Activated CD4-positive, CD25-positive, alpha-beta regulatory T cell treated with anti-CD3 and anti-CD28 coated beads, Interleukin-2, amount 50 U/mL, for 24 hours (primary cell): ENCODE data around the gene NUP98.
"Not testable (repeated sequence)": the region's sequence is repeated elsewhere in the genome, so short reads cannot be mapped to it uniquely, and the experiment has no call there.

Experiments used
- ATAC-seq, 2 donors: fragments of 150-1000 bp; cut with Tn5 transposase; one replicate each; pipeline ENCODE4 v1.10.0; 2021; ENCODE audit warnings: mild to moderate bottlenecking in 1 of 2, moderate library complexity in 1 of 2

NUP98 gene

DNA sequence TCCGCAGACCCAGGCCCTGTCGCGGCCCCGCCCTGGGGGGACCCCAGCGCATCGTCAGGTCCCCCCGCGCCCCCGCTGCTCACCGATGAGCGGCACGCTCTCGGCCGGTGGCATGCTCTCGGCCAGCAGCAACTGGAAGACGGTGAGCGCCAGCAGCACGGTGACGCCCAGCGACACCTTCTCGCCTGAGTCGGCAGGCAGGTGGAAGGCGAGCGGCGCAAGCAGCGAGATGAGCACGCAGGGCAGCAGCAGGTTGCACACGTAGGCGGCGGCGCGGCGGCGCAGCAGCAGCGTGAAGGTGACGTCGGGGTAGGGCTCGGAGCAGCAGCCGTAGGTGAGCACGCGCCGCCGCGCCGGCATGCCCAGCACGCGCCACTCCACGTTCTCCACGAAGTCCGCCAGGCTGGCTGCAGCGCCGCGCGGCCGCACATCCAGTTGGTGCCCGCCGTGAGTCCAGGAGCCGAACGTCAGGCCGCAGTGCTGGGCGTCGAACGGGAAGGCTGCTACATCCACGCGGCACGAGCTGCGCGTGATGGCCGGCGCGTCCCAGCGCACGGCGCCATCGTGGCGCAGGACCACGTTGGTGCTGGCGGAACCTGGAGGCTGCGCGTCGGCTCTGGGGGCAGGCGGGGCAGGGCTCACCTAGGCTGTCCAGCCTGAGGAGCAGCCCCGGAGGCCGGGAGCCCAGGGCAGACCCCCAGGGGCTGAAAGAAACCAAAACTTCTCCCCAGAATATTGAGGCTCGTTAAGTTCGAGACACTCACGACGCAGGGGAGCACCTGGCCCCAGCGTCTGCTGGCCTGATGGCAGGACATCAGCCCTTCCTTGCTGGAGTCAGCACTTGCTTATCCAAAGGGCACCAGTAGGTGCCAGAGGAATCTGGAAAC is 130.0 kb downstream of the NUP98 start:
- ATAC-seq: no peak

DNA sequence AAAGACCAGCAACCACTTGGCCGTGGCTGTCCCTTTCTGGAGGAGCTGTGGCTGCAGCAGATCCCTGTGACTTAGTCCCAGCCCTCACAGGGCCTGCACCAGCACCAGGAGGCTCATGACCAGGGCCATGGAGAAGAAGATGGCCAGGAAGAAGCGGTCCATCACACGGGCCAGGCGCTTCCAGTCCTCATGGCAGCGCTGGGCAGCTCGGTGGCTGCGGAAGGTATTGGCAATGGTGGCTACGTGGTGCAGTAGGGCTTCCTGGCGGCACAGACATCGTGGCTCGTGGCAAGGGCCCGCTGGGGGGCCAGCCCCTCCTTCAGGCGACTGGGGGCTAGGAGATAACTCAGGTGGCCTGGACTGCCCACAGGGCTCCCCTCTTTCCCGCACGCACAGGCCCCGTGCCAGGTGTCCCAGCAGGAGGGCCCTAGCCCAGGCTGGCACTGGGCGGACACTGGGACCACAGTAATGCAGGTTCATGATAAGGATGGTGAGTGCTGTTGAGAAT is 131.3 kb downstream of the NUP98 start:
- no peak for ATAC-seq

GRCh38 chr11:3665336-3666022 is 131.9 kb downstream of the NUP98 start:
- no peak for ATAC-seq

GRCh38 chr11:3664032-3664630 is 133.2 kb downstream of the NUP98 start:
- no peak for ATAC-seq

DNA sequence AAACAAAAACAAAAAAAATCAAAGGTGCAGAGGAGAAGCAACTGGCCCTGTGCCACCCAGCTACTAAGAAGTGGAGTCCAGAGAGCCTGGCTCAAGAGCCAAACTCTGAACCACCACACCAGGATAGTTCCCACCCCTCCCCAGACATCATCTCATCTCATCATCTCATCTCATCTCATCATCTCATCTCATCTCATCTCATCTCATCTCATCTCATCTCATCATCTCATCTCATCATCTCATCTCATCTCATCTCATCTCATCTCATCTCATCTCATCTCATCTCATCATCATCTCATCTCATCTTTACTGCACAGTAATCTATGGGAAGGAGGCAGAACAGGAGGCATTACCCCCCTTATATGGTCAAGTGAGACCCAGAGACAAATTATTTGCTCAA is 134.5 kb downstream of the NUP98 start:
- ATAC-seq: no peak

DNA sequence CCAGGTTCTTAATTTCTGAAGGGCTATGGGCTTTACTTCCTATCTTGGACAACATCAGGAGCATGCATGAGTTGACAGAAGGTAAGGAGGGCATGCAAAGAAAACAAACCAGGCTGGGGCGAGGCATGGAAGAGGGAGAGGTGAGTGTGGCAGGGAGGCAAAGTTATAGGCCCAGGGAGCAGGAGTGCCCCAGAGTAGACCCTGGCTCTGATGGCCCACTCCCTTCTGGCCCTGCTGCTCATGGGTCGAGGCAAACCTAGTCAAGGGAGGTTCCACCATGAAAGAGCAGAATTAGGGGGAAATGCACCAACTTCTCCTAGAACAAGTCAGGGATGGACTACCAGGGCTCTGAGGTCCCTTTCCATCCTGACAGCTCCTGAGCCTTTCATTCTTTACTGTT is 136.4 kb downstream of the NUP98 start:
- ATAC-seq: no peak

- no peak for ATAC-seq
Measured at GRCh38 chr11:3659595-3660515, 137.5 kb downstream of the NUP98 start.

DNA sequence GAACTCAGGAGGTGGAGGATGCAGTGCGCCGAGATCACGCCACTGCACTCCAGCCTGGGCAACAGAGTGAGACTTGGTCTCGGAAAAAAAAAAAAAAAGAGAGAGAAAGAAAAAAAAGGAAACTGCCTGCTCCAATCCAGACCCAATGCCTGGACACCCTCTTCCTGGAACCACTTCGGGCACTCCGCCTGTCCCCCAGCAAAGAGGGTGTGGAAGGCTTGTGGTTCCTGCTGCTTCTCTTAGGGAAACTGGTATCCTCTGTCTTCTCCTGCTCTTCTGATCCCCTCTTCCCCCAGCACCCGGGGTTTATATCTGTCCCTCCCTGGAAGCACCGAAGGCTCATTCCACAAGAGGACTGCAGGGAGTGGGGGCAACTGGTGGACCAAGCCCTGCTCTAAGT is 139.1 kb downstream of the NUP98 start:
- no peak for ATAC-seq

- ATAC-seq: not testable (repeated sequence)
Measured at GRCh38 chr11:3657331-3657730, 140.0 kb downstream of the NUP98 start.

DNA sequence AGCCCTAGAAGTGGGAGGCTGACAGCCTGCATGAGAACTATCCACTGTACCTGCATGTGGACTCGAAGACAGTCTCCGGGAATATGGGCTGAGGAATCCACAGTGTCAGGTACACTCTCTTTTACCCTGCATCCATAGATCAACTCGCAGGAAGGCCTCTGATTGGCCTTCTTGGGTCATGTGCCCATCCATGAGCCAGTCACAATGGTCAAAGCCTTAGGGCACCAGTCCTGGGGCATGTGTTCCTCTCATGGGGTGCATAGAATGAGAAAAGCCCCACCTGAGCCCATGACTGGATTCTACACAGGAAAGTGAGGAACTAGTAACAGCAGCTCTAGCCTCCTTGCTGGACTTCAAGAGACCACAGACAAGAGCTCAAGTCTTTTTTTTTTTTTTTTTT is 141.8 kb downstream of the NUP98 start:
- ATAC-seq: no peak

DNA sequence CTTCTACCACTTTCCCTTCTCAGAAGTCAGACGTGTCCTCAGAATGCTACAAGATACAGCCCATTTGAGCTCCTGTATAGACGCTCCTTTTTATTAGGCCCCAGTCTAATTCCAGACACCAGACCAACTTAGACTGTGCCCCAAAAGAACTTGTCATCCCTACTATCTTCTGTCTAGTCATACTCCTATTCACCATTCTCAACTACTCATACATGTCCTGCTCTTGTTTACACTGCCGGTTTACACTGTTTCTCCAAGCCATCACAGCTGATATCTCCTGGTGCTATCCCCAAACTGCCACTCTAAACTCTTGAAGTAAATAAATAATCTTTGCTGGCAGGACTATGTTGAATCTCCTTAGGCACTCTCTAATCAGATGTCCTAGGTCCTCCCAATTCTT is 144.8 kb downstream of the NUP98 start:
- not testable (repeated sequence) for ATAC-seq

DNA sequence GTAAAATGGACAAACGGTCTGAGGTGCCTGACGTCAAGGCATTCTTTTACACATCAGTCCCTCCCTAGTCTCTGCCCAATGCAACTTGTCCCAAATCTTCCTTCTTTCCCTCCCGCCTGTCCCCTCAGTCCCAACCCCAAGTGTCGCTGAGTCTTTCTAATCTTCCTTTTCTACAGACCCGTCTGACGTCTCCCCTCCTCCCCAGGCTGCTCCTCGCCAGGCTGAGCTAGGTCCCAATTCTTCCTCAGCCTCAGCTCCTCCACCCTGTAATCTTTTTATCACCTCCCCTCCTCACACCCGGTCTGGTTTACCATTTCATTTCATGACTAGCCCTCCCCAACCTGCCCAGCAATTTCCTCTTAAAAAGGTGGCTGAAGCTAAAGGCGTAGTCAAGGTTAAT is 148.0 kb downstream of the NUP98 start:
- not testable (repeated sequence) for ATAC-seq

GRCh38 chr11:3648843-3649242 is 148.5 kb downstream of the NUP98 start:
- ATAC-seq: not testable (repeated sequence)

- ATAC-seq: no peak
Measured at GRCh38 chr11:3645552-3645951, 151.8 kb downstream of the NUP98 start.

DNA sequence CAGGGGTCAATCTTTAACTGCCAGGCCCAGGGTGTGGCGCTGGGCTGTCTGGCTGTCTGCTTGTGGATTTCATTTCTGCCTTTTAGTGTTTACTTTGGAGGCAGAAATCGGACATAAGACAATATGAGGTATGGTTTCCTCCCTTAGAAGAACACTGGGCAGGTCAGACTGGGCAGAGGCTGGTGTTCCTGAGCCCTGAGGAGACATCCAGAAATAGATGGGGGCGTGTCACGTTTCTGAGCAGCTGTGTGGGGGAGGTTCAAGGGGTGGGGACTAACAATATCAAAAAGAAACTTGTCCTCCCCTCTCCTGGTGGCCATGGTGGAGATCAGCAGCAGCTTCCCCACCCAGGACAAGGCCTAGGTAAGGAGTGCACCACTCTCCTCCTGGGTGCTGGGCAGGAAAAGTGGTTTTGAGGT is 152.5 kb downstream of the NUP98 start, which contains the start of gene ART1:
ART1 (plus strand) TSS at position 312 of the 419 bp plus-strand sequence. CDS start 14,086 bp downstream, outside the sequence.
- ATAC-seq: no peak

DNA sequence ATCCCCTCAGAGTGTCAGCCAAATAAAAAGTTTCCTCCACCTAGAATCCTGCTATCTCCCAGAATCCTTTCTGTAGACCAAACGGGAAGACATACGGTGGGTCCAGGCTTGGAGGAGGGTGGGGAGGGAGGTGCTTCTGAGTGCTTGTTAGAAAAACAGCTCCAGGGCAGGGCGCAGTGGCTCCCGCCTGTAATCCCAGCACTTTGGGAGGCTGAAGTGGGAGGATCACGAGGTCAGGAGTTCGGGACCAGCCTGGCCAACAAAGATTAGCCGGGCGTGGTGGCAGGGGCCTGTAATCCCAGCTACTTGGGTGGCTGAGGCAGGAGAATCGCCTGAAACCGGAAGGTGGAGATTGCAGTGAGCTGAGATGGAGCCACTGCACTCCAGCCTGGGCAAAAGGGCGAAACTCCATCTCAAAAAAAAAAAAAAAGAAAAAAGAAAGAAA is 154.2 kb downstream of the NUP98 start:
- not testable (repeated sequence) for ATAC-seq

DNA sequence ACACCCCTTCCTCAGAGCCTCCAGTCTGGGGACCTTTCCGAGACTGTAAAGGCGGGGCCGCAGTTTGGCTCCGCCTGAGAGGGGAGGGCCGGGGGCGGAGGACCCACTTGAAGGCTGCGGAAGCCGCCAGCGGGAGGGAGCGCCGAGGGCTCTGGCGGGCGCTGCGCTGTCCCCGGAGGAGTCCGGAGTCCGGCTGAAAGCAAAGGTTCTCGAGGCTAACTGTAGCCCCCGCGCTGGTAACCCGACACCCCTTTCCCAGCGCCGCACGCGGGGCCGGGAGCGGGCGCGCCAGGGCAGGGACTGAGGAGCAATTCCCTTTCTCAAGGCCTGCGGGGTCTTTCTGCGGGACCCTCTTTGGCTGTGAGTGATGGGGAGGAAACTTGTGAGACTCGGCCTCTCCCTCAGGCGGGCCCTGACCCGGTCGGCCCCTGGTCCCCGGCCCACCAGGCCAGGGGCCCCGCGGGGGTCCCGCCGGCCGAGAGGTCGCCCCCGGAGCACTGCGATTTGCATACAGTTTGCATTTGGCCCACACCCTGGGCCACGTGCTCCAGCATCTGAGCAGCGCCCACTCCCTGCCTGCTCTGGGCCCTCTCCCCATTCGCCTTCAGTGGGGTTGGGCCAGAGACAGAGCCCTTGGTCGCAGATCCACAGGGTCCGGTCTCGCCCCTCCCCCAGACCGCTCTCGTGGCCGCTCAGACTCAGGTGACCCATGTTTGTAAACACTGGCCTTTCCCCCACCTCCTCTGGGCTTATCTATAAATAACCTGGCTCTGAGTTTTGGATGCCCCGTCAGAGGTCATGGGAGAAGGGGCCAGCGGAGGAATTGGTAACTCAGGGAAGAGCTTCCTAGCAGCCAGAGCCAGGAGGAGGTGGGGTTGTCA is 155.0 kb downstream of the NUP98 start:
- ATAC-seq: peak; percentile 80 to 88

DNA sequence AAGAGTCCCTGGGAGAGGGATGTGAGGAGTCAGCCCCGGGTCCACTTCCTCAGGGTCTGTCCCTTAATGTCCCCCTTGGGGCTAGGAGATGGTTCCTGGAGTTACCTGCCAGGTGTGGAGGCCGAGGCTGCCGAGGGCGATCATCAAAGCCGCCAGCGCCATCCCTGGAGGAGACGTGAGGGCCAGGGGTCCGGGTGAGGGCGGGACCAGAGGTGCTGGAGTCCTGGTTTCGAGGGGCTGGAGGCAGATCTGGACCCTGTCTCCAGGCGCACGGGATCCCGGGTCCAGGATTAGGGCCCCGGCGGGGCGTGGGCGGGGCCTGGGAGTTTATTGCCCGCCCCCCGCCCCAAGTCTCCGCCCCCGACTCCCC is 155.7 kb downstream of the NUP98 start, which contains the start of gene ART5:
ART5 (minus strand) TSS at position 292 of the 370 bp plus-strand sequence; CDS start at position 162, 130 bp downstream.
- ATAC-seq: no peak

DNA sequence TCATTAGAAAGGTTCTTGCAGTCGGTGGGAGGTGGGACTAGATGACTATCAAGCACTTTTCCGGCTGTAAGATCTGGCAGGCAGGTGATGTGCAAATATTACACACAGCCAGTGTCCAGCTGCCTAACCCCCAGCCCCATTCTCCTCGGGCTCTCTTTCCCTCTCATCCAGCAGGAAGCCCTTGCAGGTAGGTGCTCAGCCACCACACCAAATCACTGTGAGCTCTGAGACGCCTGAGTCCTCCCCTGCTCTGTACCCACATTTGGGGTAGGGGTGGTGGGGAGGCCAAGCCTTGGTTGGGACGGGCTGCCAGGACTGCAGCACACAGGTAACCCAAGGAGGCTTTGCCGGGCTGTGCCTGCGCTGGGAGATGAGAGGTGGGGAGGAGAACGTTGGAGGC is 156.2 kb downstream of the NUP98 start:
- no peak for ATAC-seq

DNA sequence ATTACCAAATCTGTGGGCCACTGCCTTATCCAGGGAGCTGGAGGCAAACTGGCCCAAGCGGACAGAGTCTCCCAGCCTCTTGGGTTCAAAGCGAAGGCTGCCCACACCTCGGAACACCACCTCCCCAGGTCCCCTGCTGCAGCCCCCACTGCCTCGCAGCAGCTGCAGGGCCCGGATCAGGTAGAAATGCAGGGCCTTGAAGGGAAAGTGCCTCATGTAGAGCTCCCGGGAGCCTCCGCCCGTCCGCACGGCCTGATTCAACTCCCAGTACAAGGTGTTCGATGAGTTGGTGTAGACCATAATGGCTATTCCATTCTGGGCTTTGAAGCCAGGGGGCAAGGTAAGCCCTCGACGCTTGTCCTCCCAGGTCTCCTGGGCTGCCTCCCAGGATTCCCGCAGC is 157.5 kb downstream of the NUP98 start:
- no peak for ATAC-seq

- ATAC-seq: no peak
Measured at GRCh38 chr11:3638513-3638912, 158.8 kb downstream of the NUP98 start.
